Sigmoid colon (tissue), 7 donors: ENCODE data around the gene SPNS2. TPM values are rescaled to one million over a fixed set of nuclear protein-coding genes. Genes with fewer than 3 reads are reported as not detected.

Experiments
- DNase-seq: peaks from one replicate; pipeline ENCODE4 v3.0.0-alpha.2; 2019
- H3K27ac ChIP-seq, 4 donors: fragments of 200-600 bp; sonication (generic); one replicate each; pipeline ENCODE4 v1.5.1; 2016 to 2019; ENCODE audit warnings: mild to moderate bottlenecking in 1 of 4
- H3K27me3 ChIP-seq, 3 donors: fragments of 200-600 bp; sonication (generic); one replicate each; pipeline ENCODE4 v1.5.1; 2019; ENCODE audit warnings: mild to moderate bottlenecking in 1 of 3
- H3K36me3 ChIP-seq, 4 donors: fragments of 200-600 bp; sonication (generic); one replicate each; pipeline ENCODE4 v1.5.1; 2016 to 2019
- H3K4me1 ChIP-seq, 4 donors: fragments of 200-600 bp; sonication (generic); one replicate each; pipeline ENCODE4 v1.5.1; 2017 to 2019
- H3K4me3 ChIP-seq, 4 donors: fragments of 200-600 bp; sonication (generic); one replicate each; pipeline ENCODE4 v1.5.1; 2017 to 2019; ENCODE audit warnings: mild to moderate bottlenecking in 2 of 4, moderate library complexity in 1 of 4
- H3K9me3 ChIP-seq, 4 donors: fragments of 200-600 bp in 3 of 4; sonication (generic) in 3 of 4; one replicate each; pipeline versions ENCODE4 v1.5.1 to v1.6.1; 2013 to 2019
- EP300 ChIP-seq, 4 donors: sonication (generic); formaldehyde crosslinking; IDR thresholded peaks; one replicate each; pipeline ENCODE4 v1.6.1; 2017; ENCODE audit warnings: antibody characterized with exemption in 4 of 4
- POLR2A ChIP-seq, 2 donors: fragments of 450-650 bp; IDR thresholded peaks; one replicate each; pipeline ENCODE4 v1.6.1; 2016; ENCODE audit warnings: antibody characterized with exemption in 2 of 2, mild to moderate bottlenecking in 2 of 2, moderate library complexity in 2 of 2
- POLR2AphosphoS5 ChIP-seq, 4 donors: sonication (generic); formaldehyde crosslinking; IDR thresholded peaks; one replicate each; pipeline ENCODE4 v1.6.1; 2017; ENCODE audit warnings: antibody characterized with exemption in 4 of 4
- WGBS, 2 donors: extraction: QIAGEN DNeasy Blood & Tissue Kit; methylation state at CpG; one replicate each; pipeline ENCODE4 v1.1.7; 2013; 5-methylcytosine and 5-hydroxymethylcytosine counted together
- intact Hi-C: fragments of 100-400 bp; cut with DNase I; formaldehyde crosslinking; loops from one replicate; pipeline ENCODE4 v1.15.1; 2023
- polyA plus RNA-seq, 3 donors: library from polyadenylated mRNA; stranded (reverse); fragments of 200-250 nt; gene quantifications; one replicate each; pipeline ENCODE4 v1.2.3, GENCODE V29; 2013
- total RNA-seq, 4 donors: library from RNA; depleted of rRNA; stranded (reverse); fragments of >200 nt; gene quantifications; one replicate each; pipeline ENCODE4 v1.1.0, GENCODE V29; 2016
- TF ChIP-seq, protein P1 (sequence below), 4 experiments: fragments of 450-650 bp in 3 of 4; fragments of 200-600 bp in 1 of 4; IDR thresholded peaks; one replicate each; pipeline ENCODE4 v1.5.1; 2016 to 2019; ENCODE audit warnings: antibody characterized with exemption in 4 of 4, mild to moderate bottlenecking in 3 of 4, moderate library complexity in 2 of 4
- donor health status: healthy with polysubstance abuse.
- donor health status: Bipolar disorder and iron deficiency.
- donor health status: healthy.

Gene SPNS2
- total and polyA plus RNA-seq, 7 donors: 5.3 to 40.5 (median 9.8) TPM

GRCh38 chr17:4519361-4519788 is 20.7 kb downstream of the SPNS2 start:
- peak; percentile 63 for DNase-seq
- H3K27ac ChIP-seq: peak overlapping the region; percentile 50 to 76 (median 53)
- TF ChIP-seq POLR2A (IDR thresholded peaks at IDR 0.05): no peak
- no peak for TF ChIP-seq EP300 (IDR thresholded peaks at IDR 0.05)
- no peak for TF ChIP-seq POLR2AphosphoS5 (IDR thresholded peaks at IDR 0.05)
- TF ChIP-seq, protein P1, sequence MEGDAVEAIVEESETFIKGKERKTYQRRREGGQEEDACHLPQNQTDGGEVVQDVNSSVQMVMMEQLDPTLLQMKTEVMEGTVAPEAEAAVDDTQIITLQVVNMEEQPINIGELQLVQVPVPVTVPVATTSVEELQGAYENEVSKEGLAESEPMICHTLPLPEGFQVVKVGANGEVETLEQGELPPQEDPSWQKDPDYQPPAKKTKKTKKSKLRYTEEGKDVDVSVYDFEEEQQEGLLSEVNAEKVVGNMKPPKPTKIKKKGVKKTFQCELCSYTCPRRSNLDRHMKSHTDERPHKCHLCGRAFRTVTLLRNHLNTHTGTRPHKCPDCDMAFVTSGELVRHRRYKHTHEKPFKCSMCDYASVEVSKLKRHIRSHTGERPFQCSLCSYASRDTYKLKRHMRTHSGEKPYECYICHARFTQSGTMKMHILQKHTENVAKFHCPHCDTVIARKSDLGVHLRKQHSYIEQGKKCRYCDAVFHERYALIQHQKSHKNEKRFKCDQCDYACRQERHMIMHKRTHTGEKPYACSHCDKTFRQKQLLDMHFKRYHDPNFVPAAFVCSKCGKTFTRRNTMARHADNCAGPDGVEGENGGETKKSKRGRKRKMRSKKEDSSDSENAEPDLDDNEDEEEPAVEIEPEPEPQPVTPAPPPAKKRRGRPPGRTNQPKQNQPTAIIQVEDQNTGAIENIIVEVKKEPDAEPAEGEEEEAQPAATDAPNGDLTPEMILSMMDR (IDR thresholded peaks at IDR 0.05): no peak
- no peaks in the 10 kb centered on the region for H3K36me3 ChIP-seq
- WGBS, 2 donors: 68 to 78% methylated on average over 14 of the region's 14 CpGs
- H3K4me3 ChIP-seq: no peak overlapping the region
- H3K9me3 ChIP-seq: no peaks in the 10 kb centered on the region
- no peaks in the 10 kb centered on the region for H3K27me3 ChIP-seq
- H3K4me1 ChIP-seq: peaks cover 0 to 12% (median 7%) of the 10 kb centered on the region in 4 donors
- intact Hi-C loops: no loop called here

DNA sequence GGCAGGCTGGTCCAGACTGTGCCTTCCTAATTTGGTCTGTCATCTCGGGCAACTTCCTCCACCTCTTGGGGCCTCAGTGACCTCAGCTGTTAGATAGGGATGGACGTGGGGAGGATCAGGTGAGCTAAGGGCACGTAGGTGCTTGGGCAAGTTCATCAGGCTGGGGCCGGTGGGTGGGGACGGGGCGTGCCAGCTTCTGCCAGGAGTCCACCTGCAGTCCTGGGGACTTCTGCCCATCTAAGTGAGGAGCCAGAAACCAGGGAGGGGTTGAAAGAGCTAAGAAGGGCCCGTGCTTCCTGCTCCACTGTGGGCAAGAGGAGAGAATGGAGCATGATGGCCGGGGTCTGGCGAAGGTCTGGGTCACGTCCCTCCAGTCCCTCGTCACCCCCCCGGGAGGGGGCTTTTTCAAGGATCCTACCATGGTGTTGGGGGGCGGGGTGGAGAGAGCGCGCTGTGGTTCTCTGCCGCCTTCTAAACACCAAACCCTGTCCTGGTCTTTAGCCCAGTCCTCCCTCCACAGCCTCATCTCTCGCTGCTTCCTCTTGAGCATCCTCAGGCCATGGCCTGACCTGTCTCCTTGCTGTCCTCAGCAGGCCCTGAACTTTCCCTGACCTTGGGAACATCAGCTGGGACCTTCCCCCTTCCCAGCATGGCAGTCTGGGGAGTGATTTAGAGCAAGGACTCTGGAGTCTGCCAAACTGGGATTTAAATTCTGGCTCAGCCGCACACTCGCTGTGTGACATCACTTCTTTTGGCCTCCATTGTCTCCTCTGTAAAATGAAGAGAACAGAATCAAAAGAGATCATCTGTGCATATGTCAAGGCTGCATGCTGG is 21.6 kb downstream of the SPNS2 start:
- no peaks in the 10 kb centered on the region for H3K36me3 ChIP-seq
- H3K27ac ChIP-seq: peak overlapping the region; percentile 42 to 76 (median 52)
- no peaks in the 10 kb centered on the region for H3K27me3 ChIP-seq
- no peak for DNase-seq
- H3K4me3 ChIP-seq: no peak overlapping the region
- H3K4me1 ChIP-seq: peaks cover 0 to 12% (median 7%) of the 10 kb centered on the region in 4 donors
- TF ChIP-seq POLR2A (IDR thresholded peaks at IDR 0.05) (no peak), POLR2AphosphoS5 (IDR thresholded peaks at IDR 0.05) (no peak)
- WGBS, 2 donors: 84% methylated on average over 19 of the region's 19 CpGs
- intact Hi-C loops: no loop called here
- H3K9me3 ChIP-seq: no peaks in the 10 kb centered on the region

- TF ChIP-seq EP300 (IDR thresholded peaks at IDR 0.05) (no peak), POLR2A (IDR thresholded peaks at IDR 0.05) (no peak)
- TF ChIP-seq, protein P1 (IDR thresholded peaks at IDR 0.05): no peak
- Histone ChIP-seq H3K4me3 (no peak overlapping the region), H3K27ac (peak overlapping the region; percentile 12 to 76 (median 42)), H3K36me3 (no peaks in the 10 kb centered on the region), H3K4me1 (peaks cover 0 to 12% (median 7%) of the 10 kb centered on the region in 4 donors), H3K27me3 (no peaks in the 10 kb centered on the region), H3K9me3 (no peaks in the 10 kb centered on the region)
- DNase-seq: no peak
- intact Hi-C loops: no loop called here
- 66 to 80% methylated on average over 8 of the region's 8 CpGs for WGBS, 2 donors
Measured at GRCh38 chr17:4520894-4521600, 22.4 kb downstream of the SPNS2 start.

- H3K4me1 ChIP-seq: peaks cover 0 to 12% (median 7%) of the 10 kb centered on the region in 4 donors
Measured at GRCh38 chr17:4522661-4523060, 24.0 kb downstream of the SPNS2 start.

More at GRCh38 chr17:4522661-4523060, 24.0 kb downstream of the SPNS2 start:
- H3K27ac ChIP-seq: peak overlapping the region in 3 of 4 donors; percentile 29 to 76 (median 53)
- intact Hi-C loops: no loop called here
- H3K9me3 ChIP-seq: no peaks in the 10 kb centered on the region
- H3K36me3 ChIP-seq: no peaks in the 10 kb centered on the region
- H3K27me3 ChIP-seq: no peaks in the 10 kb centered on the region
- no peak for DNase-seq
- H3K4me3 ChIP-seq: no peak overlapping the region
- TF ChIP-seq POLR2AphosphoS5 (IDR thresholded peaks at IDR 0.05) (no peak), POLR2A (IDR thresholded peaks at IDR 0.05) (no peak), EP300 (IDR thresholded peaks at IDR 0.05) (no peak)
- TF ChIP-seq, protein P1 (IDR thresholded peaks at IDR 0.05): no peak
- WGBS, 2 donors: 88 to 89% methylated on average over 6 of the region's 6 CpGs
